ENCODE measurements around the gene INSYN2B. TPM values are rescaled to one million over a fixed set of nuclear protein-coding genes. Genes with fewer than 3 reads are reported as not detected.

The INSYN2B gene
- total RNA-seq, 1 experiment from 2014 or later: not detected

DNA sequence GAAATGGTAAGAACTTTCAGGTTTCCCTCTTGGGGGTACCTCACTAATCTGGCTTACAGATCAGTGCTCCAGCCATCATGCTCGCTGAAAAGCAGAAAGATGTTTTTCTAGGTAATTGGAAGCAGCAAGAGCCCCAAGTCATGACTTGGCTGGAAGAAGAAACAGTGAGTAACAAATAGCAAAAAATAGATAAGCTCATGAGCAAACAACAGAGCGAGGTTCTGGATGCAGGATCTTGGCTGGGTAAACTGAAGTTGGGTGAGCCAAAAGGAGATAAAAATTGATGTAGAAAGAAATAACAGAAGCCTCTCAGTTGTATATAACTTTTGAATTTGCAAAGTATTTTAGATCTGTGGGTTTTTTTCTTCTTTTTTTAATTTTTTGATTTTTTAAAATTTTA lies 110.1 kb downstream of the INSYN2B start:
- Histone ChIP-seq H3K9ac (ENCODE audit: low read length) (no peak overlapping the region), H3K4me3 (replicated peaks in 1 of 2; ENCODE audit: low read depth in 1 of 2, low read length in 2 of 2) (no peak overlapping the region), H3K36me3 (ENCODE audit: control insufficient read depth in 1 of 2, insufficient read depth in 2 of 2, low read length in 2 of 2) (no peaks in the 10 kb centered on the region), H2AFZ (ENCODE audit: low read depth, low read length, poor library complexity, severe bottlenecking) (no peak overlapping the region), H4K20me1 (ENCODE audit: insufficient read depth) (no peaks in the 10 kb centered on the region), H3K9me3 (ENCODE audit: control insufficient read depth in 1 of 2, insufficient read depth in 1 of 2, low read depth in 1 of 2, low read length in 2 of 2) (no peaks in the 10 kb centered on the region), H3K79me2 (ENCODE audit: insufficient read depth, low read length) (no peaks in the 10 kb centered on the region), H3K9me2 (ENCODE audit: insufficient read depth) (no peaks in the 10 kb centered on the region), H3K27me3 (ENCODE audit: insufficient read depth, low read length) (peaks cover 18% of the 10 kb centered on the region), H3K27ac (ENCODE audit: low read depth, low read length) (no peak overlapping the region), H3K4me2 (ENCODE audit: low read length) (no peak overlapping the region), H3K4me1 (ENCODE audit: control insufficient read depth in 1 of 2, insufficient read depth in 2 of 2, low read length in 2 of 2) (no peaks in the 10 kb centered on the region)
- CTCF ChIA-PET: no interaction called here
- BruUV-seq (replicated peaks): no TSS peak
- POLR2A ChIA-PET: no interaction called here
- DNase-seq (ENCODE audit: low read depth, low spot score) (no peak), ATAC-seq (no peak)
- RAD21 ChIA-PET (ENCODE audit: low non-redundant PET in 1 of 2, low total read pairs in 2 of 2, uncharacterized antibody in 2 of 2, unreplicated experiment in 2 of 2): no interaction called here
- TF ChIP-seq SP1 (IDR thresholded peaks at IDR 0.05; ENCODE audit: low read depth) (no peak), JUND (IDR thresholded peaks at IDR 0.05) (no peak), ELF1 (IDR thresholded peaks at IDR 0.05; ENCODE audit: borderline replicate concordance, low read depth) (no peak), EGR1 (IDR thresholded peaks at IDR 0.05; ENCODE audit: low read depth) (no peak), CTCF (IDR thresholded peaks at IDR 0.05 in 2 of 3, conservative IDR thresholded peaks at IDR 0.05 in 1 of 3; ENCODE audit: borderline replicate concordance in 1 of 3, insufficient read depth in 1 of 3, low read depth in 2 of 3, low read length in 2 of 3) (no peak), YY1 (IDR thresholded peaks at IDR 0.05; ENCODE audit: extremely low read depth, insufficient replicate concordance, low read depth, low read length) (no peak), MAX (IDR thresholded peaks at IDR 0.05) (no peak), SIN3A (IDR thresholded peaks at IDR 0.05; ENCODE audit: low read depth) (no peak), CEBPB (IDR thresholded peaks at IDR 0.05; ENCODE audit: low read depth) (no peak), CBX3 (IDR thresholded peaks at IDR 0.05; ENCODE audit: low read depth) (no peak), POLR2AphosphoS5 (IDR thresholded peaks at IDR 0.05; ENCODE audit: low read depth, low read length) (no peak), EZH2 (IDR thresholded peaks at IDR 0.05) (no peak), TCF7L2 (IDR thresholded peaks at IDR 0.05; ENCODE audit: borderline replicate concordance, extremely low read depth, insufficient read depth, insufficient read length) (no peak), SRF (IDR thresholded peaks at IDR 0.05; ENCODE audit: low read depth) (no peak)
- TF ChIP-seq, protein P1, sequence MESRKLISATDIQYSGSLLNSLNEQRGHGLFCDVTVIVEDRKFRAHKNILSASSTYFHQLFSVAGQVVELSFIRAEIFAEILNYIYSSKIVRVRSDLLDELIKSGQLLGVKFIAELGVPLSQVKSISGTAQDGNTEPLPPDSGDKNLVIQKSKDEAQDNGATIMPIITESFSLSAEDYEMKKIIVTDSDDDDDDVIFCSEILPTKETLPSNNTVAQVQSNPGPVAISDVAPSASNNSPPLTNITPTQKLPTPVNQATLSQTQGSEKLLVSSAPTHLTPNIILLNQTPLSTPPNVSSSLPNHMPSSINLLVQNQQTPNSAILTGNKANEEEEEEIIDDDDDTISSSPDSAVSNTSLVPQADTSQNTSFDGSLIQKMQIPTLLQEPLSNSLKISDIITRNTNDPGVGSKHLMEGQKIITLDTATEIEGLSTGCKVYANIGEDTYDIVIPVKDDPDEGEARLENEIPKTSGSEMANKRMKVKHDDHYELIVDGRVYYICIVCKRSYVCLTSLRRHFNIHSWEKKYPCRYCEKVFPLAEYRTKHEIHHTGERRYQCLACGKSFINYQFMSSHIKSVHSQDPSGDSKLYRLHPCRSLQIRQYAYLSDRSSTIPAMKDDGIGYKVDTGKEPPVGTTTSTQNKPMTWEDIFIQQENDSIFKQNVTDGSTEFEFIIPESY (IDR thresholded peaks at IDR 0.05; ENCODE audit: extremely low read depth, insufficient replicate concordance, low read length): no peak
- intact Hi-C loops (cut with micrococcal nuclease): no loop called here
